A204.1 (cell line): ENCODE data around the gene PWP1.

ENCODE experiments used
- FAIRE-seq: peaks from 2 replicates; lab custom pipeline; 2012; peaks lifted over from hg19 to GRCh38; lab: Jason Lieb, UNC

PWP1 gene

DNA sequence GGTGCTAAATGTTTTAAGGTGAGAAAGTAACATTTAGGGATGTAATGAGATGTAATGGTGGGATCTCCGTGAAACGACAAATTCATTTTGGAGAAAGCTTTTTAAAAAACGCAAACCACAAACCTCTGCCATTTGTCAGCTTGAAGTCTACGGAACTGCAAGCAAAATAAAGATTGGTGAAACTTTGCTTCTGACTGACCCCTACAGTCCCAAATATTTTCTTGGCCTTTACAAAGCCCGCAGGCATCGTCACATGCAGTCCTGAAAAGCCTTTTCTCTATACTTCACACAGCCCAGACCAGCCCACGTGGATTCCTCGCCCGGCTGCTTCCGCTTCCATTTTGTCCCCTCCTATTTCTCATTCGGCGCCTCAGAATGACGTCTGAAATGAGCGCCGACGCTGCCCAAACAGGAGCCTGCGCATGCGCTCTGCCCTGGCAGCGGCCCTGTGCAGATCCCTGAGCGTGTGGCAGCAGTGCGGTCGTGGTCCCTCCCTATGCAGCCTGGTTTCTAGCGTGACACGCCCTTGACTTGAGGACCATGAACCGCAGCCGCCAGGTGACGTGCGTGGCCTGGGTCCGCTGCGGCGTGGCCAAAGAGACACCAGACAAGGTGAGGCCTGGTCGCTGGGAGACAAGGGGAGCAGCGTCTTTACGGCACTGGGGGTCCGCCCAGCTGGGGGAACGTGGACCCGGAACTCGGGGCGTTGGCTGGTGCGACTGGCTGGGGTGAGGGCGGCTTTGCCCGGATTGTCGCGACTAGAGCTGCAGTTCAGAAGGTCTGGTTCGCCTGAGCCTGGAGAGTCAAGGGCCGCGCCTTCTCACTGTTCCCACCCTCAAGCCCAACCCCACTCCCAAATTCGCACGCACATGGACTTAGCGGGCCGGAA lies at the start of gene PWP1:
TSS of gene PWP1 (plus strand) at position 440 of the 889 bp plus-strand sequence. CDS start at position 541, 101 bp downstream.
- peak; percentile 39 for FAIRE-seq

DNA sequence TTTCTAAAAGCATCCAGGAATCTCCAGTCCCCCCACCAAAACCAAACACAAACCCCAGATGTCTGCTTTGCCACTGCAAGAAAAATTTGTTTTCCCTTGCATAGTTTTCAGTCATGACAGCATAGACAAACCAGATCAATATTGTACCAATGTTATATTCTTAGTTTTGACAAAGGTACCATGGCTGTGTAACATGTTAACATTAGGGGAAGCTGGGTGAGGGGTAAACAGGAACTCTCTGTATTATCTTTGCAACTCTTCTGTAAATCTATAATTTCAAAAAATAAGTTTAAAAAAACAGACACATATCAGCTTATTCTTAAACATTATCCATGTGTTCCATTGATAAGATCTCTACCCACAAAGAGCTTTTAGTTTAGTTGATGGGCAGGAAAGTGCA lies 44.4 kb upstream of the PWP1 start:
- FAIRE-seq: no peak

DNA sequence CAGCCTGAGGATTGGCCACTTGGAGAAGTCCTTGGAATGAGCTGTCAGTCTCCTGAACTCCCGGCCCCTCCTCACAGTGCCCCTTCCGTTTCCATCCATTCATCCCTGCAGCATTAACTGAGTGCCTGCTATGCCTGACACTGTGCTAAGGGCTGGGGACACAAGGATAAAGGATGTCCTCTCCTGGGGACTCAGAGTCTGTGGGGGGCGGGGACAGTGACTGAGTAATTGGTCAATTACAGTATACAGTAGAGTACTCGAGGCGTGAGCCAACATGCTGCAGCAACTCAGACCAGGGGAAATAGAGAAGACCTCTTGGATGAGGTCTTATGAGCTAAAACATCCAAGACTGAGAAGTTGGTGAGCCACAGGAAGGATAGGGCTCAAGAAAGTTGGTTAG lies 43.4 kb upstream of the PWP1 start:
- no peak for FAIRE-seq

DNA sequence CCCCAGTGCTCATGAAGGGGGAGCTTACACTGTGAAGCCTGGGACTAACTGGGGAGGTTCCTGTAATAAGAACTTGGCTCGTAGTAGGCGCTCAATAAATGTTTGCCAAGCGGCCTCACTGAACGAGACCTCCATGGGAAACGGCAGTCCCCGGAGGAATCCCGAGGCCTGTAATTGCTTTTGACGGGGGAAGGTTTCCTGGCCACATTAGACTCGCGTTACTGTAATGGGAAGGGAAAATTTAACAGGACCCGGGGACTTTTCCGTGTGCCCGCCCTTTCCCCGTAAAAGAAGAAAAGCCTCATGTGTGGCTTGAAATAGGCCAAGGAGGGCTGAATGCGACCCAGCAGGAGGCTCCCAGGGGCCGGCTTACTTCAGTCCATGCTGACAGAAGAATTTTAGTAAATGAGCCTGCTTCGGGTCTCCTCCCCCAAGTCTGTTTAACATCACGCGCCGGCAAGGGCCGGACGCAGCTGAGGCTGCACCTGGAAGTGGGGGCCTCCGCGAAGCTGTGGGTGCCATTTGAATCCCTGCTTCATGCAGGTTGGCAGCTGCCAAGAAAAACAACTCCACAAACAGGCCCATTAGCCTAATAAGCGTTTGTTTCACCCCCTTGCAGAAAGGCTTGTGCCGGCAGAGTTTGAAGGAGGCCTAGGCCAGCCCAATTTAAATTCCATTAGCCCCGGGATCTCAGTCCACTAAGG lies 39.8 kb upstream of the PWP1 start:
- no peak for FAIRE-seq

DNA sequence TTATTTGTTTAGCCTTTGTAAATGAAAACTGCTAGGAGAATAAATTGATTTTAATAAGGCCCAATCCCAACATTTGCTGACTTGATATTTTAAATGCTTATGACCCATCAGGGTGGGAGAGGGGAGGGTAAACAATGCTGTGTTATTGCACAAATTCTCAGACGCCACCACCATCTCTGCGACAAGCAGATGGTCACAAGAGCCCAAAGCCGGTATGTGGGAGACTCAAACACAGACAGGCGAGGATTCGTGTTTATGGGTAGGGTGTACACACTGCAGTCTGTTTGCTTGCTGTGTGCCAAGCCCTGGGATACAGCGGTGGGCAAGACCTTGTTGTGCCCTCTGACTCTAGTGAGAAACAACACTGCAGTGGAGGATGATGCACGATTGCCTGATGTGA lies 39.2 kb upstream of the PWP1 start:
- no peak for FAIRE-seq

DNA sequence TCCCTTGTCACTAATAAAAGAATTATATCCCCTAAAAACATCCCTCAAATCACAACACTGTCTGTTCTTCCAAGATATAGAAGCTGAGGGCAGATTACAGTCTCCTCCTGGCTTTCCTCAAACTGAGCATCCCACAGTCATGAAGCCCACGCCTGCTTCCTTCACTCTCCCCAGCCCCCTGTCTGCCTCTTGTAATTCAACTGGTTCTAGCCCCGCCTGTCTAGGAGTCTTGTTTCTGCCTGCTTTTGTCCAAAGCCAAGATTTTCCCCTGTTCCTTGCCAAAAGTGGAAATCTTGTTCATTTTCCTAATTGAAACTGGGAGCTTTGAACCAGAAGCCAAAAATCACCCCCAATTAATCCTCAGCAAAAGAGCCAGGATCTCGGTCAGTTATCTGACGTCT lies 35.9 kb upstream of the PWP1 start:
- FAIRE-seq: no peak

- no peak for FAIRE-seq
Measured at GRCh38 chr12:107650977-107651376, 34.6 kb upstream of the PWP1 start.

GRCh38 chr12:107651571-107652449 lies 33.8 kb upstream of the PWP1 start:
- FAIRE-seq: no peak

GRCh38 chr12:107653519-107653918 lies 32.1 kb upstream of the PWP1 start:
- FAIRE-seq: no peak

- no peak for FAIRE-seq
Measured at GRCh38 chr12:107654873-107655272, 30.7 kb upstream of the PWP1 start.

- no peak for FAIRE-seq
Measured at GRCh38 chr12:107655281-107656065, 30.1 kb upstream of the PWP1 start.

DNA sequence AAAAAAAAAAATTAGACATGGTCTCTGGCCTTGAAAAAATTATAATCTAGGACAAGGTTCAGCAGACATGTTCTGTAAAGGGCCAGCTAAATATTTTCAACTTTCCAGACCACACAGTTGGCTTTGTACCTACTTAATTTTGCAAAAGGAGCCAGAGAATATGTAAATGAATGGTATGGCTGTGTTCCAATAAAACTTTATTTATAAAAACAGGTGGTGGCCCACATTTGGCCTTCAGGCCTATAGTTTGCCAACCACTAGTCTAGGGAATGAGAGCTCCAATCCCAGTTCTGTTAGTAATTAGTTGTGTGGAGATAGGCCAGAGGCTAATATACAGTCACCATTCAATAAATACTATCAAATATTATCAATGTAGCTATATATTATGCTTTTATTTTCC lies 29.3 kb upstream of the PWP1 start:
- no peak for FAIRE-seq

GRCh38 chr12:107657133-107657532 lies 28.5 kb upstream of the PWP1 start:
- FAIRE-seq: no peak

GRCh38 chr12:107657621-107658020 lies 28.0 kb upstream of the PWP1 start:
- no peak for FAIRE-seq

GRCh38 chr12:107660235-107660634 lies 25.4 kb upstream of the PWP1 start:
- no peak for FAIRE-seq

GRCh38 chr12:107660861-107661415 lies 24.7 kb upstream of the PWP1 start:
- FAIRE-seq: no peak

DNA sequence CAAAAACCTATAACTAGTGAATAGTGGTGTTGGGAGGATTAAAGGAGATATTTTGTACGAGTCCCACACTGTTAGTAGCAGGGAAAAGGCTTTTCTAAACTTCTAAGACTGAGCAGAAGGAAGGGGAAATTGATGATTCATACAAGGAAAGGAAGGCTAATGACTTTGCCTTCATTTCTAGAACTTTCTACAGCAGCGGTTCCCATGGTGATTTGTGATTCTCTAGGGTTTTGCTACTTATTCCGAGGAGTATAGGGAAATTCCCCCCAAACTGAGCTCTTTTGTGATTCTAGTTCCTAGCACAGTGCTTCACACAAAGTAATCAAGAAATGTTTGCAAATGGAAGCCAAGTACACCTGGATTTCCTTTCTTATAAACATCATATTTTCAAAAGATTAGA lies 23.8 kb upstream of the PWP1 start:
- no peak for FAIRE-seq

DNA sequence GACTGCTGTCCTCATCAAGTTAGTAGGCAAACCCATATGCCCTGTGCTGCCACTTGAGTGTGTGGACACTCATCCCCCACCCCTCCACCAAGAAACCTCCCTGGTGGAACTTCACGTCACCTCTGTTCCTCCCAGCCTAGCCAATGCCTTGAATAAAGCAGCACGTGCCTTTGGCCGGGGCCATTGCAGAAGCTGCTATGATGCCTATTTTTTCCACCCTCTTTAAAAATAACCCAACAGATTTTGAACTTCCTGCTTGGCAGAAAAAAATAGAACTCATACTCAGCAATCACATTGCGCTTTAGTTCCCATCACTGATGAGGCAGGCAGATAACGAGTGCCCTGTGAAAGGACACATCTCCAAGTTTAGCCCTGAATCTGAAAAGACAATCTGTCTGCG lies 23.1 kb upstream of the PWP1 start:
- FAIRE-seq: no peak

DNA sequence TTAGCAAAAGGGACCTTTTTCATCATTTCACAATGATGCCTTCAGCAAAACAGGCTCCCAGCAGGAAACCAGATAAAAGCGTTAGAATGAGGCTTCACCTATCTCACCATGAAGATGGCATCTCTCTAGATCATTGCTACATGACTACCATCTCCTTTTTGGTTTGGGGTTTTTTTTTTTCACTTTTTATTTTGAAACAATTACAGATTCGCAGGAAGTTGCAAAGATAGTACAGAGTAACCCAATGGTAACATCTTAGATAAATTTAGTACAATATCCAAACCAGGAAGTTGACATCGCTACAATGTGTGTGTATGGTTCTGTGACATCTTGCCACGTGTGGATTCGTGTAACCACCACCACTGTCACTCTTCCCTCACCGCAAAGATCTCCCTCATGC lies 22.3 kb upstream of the PWP1 start:
- FAIRE-seq: no peak

- no peak for FAIRE-seq
Measured at GRCh38 chr12:107666009-107666408, 19.6 kb upstream of the PWP1 start.

- no peak for FAIRE-seq
Measured at GRCh38 chr12:107667464-107667863, 18.1 kb upstream of the PWP1 start.
